HG03159 (cell line): Measurements from ENCODE around the gene NPC1.
"Not testable (repeated sequence)": the region's sequence is repeated elsewhere in the genome, so short reads cannot be mapped to it uniquely, and the experiment has no call there.

Source experiments
- ATAC-seq: cut with Tn5 transposase; IDR thresholded peaks from one replicate; pipeline ENCODE4 v1.9.1; 2021; ENCODE audit warnings: mild to moderate bottlenecking, moderate library complexity; ENCODE audit not compliant: unreplicated experiment

Gene NPC1

DNA sequence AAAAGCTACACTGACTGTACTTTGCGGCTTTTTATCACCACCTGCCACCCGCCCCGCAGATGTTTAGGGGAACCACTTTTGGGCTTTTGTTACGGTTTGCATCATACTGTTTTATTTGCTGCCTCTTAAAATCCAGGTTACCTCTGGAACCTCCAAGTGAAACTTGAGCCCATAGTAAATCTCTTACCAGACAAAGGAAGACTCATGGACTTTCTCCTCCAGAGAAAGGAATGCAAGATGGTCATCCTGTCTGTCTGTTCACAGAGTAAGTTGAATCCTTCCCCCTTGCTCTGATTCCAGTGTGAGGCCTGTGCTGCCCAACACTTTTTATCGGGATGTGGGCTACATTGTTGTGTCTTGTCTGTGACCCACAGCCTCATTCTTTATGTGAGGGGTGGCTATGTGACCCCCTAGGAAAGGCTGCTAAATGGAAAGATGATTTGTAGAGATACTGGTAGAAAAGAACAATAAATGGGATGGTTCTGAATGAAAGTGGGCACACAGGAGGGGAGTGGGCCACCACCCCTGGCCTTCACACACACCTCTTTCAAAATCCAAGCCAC, 59.7 kb downstream of the NPC1 start:
- ATAC-seq = no peak

DNA sequence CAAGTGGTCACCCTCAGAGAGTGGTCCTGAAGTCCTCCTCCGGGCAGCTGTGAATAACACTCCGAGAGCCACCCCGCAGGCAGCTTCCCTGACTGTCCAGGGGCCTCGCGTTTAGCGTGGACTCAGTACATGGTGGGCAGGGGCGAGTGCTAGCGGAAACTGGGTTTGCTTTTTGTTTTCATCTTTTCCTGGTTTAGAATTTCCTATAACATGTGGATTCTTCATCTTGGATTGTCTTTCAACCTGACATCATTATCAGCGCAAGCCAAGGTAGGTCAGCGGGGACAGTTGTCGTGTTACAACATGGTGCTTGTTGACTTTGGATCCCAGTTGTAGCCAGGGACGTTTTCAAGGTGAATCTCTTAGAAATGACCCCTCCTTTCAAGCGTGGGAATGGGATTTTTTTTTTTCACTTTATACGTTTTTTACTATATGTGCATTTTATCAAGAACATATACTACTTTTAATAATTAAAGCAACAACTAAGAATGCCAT, 62.0 kb downstream of the NPC1 start:
- no peak for ATAC-seq

DNA sequence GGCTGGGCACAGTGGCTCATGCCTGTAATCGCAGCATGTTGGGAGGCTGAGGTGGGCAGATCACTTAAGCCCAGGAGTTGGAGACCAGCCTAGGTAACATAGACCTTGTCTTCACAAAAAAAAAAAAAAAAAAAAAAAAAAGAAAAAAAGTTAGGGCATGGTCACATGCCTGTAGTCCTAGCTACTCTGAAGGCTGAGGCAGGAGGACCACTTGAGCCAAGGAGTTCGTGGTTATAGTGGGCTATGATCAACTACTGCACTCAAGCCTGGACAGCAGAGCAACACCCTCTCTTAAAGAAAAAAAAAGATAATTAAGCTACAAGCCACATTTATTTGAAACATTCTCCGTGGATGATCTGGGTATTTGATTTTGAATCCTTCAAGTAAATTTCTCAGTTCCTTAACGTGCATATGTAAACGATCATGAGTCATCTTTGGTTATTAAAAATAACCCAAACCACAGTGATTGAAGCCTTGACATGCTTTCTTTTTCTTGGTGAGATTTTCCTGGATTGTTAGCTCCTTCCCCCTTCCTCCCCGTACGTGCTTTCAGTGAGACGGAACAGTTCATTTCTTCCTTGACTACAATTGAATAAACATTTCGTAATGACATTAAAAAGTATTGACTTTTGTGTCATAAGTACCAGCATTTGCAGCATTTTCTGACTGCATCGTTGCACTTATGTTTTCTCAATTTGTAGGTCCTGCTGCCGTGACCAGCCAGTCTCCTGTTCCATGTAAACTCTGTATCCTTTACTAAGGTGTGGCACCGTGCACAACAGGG, 62.7 kb downstream of the NPC1 start:
- no peak for ATAC-seq

DNA sequence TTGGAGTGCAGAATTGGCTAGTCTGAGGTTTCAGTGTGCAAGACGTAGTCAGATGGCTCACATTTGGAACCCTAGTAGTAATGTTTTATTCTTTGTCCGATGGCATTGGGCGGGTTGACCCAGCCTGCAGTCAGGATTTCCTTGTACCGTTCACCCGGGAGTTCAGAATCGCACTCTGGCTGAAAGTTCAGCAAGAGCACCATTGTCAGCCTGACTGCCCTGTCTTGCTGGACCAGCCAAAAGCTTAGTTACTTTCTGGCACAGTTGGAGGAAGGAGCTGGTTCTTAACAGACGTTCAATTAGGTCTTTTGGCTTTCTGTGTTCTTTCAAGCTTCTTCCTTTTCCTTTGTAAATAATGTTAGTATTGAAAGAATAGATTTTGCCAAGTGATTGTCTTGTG, 64.4 kb downstream of the NPC1 start:
- no peak for ATAC-seq

DNA sequence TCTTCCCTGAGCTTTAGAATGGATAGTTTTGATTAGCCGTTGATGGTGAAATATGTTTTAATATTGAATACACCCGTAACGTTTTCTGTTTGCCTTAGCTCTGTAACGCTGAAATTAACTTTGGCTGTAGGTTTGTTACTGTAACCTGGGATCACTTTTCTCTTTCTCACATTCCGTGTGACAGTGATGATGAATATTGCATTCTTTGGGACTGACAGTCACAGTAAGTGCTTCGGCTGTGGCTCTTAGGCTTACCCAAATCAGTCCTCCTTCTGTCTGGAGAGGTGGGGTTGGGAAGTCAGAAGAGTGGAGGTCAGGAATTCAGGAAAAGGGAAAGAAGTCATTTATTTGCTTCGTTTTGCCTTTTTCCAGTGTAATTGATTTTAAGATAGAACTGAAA, 65.0 kb downstream of the NPC1 start:
- ATAC-seq = no peak

DNA sequence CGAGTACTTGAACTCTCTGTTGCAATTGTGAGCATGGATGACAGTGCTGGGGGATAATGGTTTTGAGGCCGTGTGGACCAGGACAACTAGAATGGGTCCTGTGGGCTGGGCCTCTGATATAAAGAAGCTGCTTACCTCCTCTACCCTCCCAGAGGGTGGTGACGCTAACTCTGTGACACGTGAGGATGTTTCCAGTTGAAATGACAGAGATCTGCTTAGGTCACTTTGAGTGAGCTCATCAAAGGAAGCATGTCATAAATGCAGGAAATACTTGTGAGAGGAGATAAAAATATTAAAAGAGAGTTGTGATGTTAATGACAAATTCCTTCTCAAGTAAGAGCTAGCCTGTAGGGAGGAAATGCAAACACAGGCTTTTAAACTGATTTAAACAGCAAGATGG, 66.6 kb downstream of the NPC1 start:
- ATAC-seq = no peak

DNA sequence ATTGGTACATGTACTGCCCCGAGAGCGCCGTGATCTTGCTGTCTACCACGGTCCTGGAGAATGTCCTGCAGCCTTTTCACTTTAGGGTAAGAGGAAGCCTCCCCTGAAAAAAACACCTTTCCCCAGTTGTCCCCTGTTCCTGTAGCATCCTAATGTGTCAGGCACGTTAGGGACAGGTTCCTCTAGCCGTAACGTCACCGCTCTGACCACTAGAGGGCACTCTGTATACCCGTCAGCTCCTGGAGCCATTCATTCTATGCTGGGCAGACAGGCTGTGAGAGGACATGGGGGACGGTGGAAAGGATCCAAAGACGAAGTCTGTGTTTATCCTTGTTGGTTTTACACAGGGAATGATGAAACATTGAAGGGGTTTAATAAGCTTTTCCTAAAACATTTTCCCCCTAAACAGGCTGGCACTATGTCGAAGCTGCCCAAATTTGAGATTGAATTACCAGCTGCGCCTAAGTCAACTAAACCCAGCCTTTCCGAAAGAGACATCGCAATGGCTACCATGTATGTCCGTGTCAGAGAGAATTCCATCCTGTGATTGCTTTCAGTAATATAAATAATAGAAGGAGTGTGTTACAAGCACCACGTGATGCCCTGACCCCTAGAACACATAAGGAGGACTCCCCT, 70.3 kb downstream of the NPC1 start:
- ATAC-seq = peak; percentile 81

DNA sequence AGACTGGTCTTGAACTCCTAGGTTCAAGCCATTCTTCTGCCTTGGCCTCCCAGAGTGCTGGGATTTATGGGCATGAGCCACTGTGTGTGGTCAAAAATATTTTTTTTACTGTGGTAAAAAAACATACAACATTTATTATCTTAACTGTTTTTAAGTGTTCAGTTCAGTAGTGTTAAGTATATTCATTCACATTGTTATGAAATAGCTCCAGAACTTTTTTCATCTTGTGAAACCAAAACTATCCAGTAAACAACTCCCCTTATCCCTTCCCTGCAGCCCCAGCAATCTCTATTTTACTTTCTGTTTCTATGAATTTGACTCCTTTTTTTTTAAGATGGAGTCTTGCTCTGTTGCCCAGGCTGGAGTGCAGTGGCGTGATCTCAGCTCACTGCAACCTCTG, 73.7 kb downstream of the NPC1 start:
- no peak for ATAC-seq

DNA sequence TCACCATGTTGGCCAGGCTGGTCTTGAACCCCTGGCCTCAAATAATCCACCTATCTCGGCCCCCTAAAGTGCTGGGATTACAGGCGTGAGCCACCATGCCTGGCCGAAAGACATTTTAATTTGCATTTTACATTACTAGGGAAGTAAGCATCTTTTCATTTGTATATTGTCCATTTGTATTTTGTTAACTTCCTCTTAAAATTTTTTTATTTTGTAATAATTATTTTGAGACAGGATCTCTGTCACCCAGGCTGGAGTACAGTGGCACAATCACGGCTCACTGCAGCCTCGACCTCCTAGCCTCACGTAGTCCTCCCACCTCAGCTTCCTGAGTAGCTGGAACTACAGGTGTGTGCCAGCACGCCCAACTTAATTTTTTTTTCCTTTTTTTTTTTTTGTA, 74.1 kb downstream of the NPC1 start:
- not testable (repeated sequence) for ATAC-seq

DNA sequence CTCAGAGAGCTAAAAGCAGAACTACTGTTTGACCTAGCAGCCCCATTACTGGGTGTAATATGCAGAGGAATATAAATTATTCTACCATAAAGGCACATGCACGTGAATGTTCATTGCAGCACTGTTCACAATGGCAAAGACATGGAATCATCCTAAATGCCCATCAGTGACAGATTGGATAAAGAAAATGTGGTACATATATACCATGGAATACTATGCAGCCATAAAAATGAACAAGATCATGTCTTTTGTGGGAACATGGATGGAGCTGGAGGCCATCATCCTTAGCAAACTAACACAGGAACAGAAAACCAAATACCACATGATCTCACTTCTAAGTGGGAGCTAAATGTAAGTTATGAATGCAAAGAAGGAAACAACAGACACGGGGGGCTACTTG, 75.4 kb downstream of the NPC1 start:
- ATAC-seq = not testable (repeated sequence)

DNA sequence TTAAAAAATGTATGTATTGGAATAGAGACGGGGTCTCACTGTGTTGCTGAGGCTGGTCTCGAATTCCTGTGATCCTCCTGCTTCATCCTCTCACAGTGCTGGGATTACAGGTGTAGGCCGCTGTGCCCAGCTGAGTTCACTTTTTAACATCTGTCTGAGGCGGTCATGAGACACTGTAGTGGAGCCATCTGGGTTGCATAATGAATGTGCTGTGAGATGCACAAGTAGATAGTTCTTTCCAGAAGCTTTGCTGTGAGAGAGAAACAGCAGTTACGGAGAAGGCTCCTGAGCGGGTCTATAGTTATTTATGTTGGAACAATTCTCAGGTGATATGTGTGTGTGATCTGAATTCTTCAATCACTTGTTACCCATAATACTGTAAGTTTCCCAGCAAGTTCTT, 79.9 kb downstream of the NPC1 start:
- no peak for ATAC-seq

DNA sequence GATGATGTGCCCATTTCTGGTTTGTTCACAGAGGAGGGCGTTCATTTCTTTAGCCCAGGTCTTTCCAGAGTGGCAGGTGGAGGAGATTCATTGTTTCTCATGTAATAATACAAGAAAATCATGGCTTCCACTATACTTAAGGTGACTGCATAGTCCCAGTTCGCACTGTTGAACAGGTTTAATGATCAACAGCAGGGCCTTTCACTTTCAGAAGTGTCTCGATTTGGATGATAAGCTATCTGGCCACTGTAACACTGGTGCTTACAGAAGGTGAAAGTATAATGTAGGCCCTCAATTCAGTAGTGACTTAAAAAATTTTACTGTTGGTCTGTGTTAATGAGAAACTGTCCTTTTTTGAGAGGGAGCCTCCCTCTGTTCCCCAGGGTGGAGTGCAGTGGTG, 81.6 kb downstream of the NPC1 start:
- peak; percentile 59 for ATAC-seq

DNA sequence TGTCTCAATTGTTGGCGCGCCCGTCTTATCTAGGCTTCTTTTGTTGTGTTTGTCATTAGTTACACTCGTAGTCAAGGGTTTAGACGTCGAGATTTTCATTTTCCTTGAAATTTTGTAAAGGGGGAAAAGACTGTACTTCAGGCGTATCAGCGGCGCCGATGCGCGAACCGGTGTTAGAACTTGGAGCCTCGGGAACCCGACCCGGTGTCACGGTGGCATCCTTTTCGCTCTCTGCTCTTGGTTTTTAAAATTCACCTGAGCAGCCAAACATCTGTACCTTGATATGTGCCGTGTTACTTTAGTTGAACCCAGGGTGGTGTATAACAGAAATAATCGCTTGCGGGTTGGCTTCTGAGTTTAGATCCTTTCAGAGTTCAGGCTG, 82.4 kb downstream of the NPC1 start:
- no peak for ATAC-seq

DNA sequence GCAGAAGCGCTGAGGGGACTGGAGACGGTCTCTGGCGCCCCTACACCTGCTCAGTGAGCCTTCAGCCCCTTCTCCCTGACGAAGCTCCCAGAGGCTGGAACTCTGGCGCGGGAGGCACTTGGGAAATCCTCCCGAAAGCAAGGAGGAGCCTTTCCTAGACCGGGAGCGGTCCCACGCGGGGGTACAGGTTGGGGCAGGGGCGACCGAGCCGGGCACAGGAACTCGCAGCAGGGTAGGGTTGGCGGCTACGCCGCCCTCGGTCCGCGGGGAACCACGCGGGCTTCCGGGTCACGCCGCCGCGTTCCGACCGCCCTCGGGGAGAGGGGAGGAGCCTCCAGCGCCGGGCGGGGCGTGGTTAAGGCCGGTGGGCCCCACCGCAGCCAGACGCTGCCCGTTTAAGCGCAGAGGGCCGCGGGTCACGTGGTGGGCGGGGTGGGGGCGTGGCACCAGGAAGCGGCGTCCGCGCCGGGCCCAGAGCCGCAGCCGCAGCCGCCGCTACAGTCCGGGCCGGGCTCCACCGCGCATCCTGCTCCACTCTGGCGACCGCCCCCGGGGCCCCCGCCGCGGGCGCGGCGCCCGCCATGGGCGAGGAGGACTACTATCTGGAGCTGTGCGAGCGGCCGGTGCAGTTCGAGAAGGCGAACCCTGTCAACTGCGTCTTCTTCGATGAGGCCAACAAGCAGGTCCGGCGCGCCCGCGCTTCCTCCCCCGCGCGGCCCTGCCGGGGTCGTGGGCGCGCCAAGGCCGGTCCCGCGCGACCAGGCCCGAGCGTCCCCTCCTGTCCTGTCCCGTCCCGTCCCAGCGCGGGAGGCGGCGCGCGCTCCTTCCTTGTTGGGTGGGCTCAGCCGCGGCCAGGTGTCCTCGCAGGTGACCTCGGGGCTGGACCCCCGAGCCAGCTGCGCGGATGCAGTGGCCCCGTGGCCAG, 83.0 kb downstream of the NPC1 start, which contains the start of gene RMC1:
TSS of gene RMC1 (plus strand) at position 474 of the 925 bp plus-strand sequence. CDS start at position 582, 108 bp downstream.
- peak; percentile 70 for ATAC-seq

DNA sequence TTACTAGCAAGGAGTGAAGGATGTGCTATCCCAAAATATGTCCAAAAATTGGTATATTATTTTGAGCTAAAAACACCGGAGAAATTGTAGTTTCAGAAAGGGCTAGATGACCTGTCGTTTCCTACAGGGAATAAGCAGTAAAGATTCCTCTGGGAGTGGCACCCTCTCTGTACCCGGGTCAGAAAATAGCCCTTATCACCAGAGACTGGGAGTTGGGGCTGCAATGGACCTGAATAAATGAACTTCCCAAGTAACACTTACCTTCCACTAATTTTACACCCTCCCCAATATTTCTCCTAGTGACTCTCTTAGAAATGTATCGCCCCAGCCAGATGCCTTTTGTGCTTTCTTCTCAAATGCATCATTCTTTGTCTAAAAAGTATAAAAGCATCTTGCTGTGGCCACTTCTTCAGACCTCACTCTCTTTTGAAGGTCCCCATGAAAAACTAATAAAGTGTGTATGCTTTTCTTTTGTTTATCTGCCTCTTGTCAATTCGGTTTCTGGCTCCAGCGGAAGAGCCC, 83.7 kb downstream of the NPC1 start:
- ATAC-seq = no peak

DNA sequence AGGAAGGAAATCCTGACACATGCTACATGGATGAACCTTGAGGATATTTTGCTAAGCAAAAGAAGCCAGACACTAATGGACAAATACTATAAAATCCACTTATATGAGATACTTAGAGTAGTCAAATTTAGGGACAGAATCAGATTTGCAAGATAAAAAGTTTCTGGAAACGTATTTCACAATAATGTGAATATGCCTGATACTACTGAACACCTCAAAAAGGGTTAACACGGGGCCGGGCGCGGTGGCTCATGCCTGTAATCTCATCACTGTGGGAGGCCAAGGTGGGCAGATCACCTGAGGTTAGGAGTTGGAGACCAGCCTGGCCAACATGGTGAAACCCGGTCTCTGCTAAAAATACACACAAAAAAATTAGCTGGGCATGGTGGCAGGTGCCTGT, 84.7 kb downstream of the NPC1 start:
- ATAC-seq = no peak

DNA sequence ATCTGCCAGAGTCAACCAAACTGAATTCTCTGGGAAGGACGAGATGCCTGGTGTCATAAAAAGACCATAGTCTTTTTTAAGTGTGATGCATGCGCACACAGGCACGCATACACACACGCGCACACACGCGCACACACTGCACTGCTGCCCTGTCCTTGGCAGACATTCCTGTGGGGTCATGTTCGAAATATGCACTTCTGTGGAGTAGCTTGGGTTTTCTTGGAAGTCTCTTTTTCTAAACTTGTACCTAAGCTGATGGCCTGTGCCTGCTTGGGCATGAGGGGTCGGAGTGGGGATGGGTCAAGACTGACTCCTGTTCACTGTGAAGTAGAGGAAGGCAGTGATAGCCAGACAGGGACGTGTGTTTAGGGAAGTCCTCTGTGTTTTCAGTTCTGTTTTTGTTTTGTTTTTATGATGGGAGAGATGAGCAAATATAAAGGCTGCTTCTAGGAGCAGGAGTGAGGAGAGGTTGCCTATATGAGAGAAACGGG, 87.0 kb downstream of the NPC1 start:
- no peak for ATAC-seq

DNA sequence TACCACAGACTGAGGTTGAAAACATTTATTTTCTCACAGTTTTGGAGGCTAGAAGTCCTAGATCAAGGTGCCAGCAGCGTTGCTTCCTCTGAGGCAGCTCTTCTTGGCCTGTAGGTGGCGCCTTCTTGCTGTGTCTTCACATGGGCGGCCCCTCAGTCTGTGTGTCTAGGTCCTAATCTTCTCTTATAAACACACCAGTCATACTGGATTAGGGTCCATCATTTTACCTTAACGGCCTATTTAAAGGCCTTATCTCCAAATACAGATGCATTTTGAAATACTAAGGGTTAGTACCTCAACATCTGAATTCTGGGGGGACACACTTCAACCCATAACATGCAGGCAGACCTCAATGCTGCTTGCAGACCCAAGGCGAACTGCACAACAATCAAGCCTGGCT, 87.4 kb downstream of the NPC1 start:
- ATAC-seq = peak; percentile 38

DNA sequence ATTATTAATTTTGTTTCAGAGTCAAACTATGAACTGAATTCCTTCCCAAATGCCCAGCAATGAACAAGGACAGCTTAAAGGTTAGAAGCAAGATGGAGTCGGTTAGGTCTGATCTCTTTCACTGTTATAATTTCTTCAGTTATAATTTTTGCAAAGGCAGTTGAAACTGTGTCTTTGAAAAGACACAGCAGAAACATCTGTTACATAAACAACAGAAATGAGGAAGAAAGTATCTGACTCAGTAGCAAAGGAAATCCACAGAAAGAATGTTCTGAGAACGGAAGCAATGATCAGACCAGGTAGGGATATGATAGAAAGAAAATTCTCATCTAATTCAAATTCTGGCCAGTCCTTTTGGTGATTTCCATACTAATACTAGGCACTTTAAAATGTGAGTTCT, 88.2 kb downstream of the NPC1 start:
- no peak for ATAC-seq

DNA sequence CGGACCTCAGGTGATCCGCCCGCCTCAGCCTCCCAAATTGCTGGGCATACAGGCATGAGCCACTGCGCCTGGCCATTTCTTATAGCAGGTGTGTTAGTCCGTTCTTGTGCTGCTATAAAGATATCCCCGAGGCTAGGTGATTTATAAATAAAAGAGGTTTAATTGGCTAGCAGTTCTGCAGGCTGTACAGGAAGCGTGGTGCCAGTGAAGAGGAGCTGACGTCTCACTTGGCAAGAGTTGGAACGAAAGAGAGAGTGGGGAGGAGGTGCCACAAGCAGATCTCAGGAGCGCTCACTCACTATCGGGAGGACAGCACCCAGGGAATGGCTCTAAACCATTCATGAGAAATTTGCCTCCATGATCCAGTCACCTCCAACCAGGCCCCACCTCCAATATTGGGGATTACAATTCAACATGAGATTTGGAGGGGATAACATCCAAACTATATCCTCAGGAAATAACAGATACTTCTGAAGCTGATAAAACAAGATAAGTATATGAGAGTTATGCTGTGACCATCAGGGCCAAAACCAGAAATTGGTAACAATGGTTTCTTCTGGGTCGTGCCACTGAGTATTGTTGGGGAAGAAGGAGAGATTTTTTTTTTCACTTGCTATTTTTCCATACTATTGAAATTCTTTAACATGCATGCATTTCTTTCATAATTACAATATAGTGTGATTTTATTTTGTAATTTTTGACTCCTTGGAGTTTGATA, 90.4 kb downstream of the NPC1 start:
- no peak for ATAC-seq
